Jurkat, Clone E6-1 (cell line): ENCODE results near the gene PUSL1.

Source experiments
- DNase-seq: peaks from one replicate; pipeline ENCODE4 v3.0.0-alpha.2; 2011; ENCODE audit warnings: low read depth, low spot score
- H3K4me3 ChIP-seq: 2 replicates; pipeline ENCODE4 v1.5.1; 2011; ENCODE audit warnings: mild to moderate bottlenecking, low read length, control low read depth, moderate library complexity

The PUSL1 gene

GRCh38 chr1:1345384-1345783 is 37.0 kb downstream of the PUSL1 start:
- DNase-seq, result no peak
- H3K4me3 ChIP-seq, result no peak overlapping the region

- no peak for DNase-seq
- no peak overlapping the region for H3K4me3 ChIP-seq
Measured at GRCh38 chr1:1345860-1346500, 37.6 kb downstream of the PUSL1 start.

GRCh38 chr1:1346501-1346890 is 38.1 kb downstream of the PUSL1 start:
- H3K4me3 ChIP-seq, result no peak overlapping the region
- no peak for DNase-seq

GRCh38 chr1:1347026-1347595 is 38.7 kb downstream of the PUSL1 start:
- H3K4me3 ChIP-seq, result no peak overlapping the region

GRCh38 chr1:1347663-1348419 is 39.4 kb downstream of the PUSL1 start:
- peak overlapping the region; percentile 70 for H3K4me3 ChIP-seq
- DNase-seq, result no peak

More at GRCh38 chr1:1347026-1347595, 38.7 kb downstream of the PUSL1 start:
- no peak for DNase-seq

- no peak for DNase-seq
Measured at GRCh38 chr1:1348420-1349255, 40.2 kb downstream of the PUSL1 start.

GRCh38 chr1:1349256-1350012 is 41.0 kb downstream of the PUSL1 start, which contains the start of gene DVL1:
DVL1 (minus strand) TSS chr1:1349418; CDS start chr1:1349065, 353 bp downstream.
- peak within 1 kb of the TSS; percentile 70 for H3K4me3 ChIP-seq
- DNase-seq, result no peak

More at GRCh38 chr1:1348420-1349255, 40.2 kb downstream of the PUSL1 start:
- peak overlapping the region; percentile 70 for H3K4me3 ChIP-seq

GRCh38 chr1:1351511-1352427 is 43.4 kb downstream of the PUSL1 start:
- H3K4me3 ChIP-seq, result no peak overlapping the region
- DNase-seq, result no peak

GRCh38 chr1:1352786-1353388 is 44.5 kb downstream of the PUSL1 start:
- no peak for DNase-seq
- H3K4me3 ChIP-seq, result no peak overlapping the region

- no peak for DNase-seq
- H3K4me3 ChIP-seq, result no peak overlapping the region
Measured at GRCh38 chr1:1353389-1354151, 45.2 kb downstream of the PUSL1 start.

- H3K4me3 ChIP-seq, result no peak overlapping the region
Measured at GRCh38 chr1:1354271-1355247, 46.2 kb downstream of the PUSL1 start.

GRCh38 chr1:1355416-1355815 is 47.0 kb downstream of the PUSL1 start:
- DNase-seq, result no peak
- no peak overlapping the region for H3K4me3 ChIP-seq

More at GRCh38 chr1:1354271-1355247, 46.2 kb downstream of the PUSL1 start:
- DNase-seq, result no peak

- H3K4me3 ChIP-seq, result no peak overlapping the region
- DNase-seq, result no peak
Measured at GRCh38 chr1:1356166-1356795, 47.9 kb downstream of the PUSL1 start.

GRCh38 chr1:1356796-1357401 is 48.5 kb downstream of the PUSL1 start:
- H3K4me3 ChIP-seq, result no peak overlapping the region

More at GRCh38 chr1:1356796-1357401, 48.5 kb downstream of the PUSL1 start:
- no peak for DNase-seq
